ENCODE measurements around the gene PLA2G4E. TPM values are rescaled to one million over a fixed set of nuclear protein-coding genes. Genes with fewer than 3 reads are reported as not detected.

Gene PLA2G4E
- total RNA-seq, 1 donor from 2014 or later: 1.0 TPM

DNA sequence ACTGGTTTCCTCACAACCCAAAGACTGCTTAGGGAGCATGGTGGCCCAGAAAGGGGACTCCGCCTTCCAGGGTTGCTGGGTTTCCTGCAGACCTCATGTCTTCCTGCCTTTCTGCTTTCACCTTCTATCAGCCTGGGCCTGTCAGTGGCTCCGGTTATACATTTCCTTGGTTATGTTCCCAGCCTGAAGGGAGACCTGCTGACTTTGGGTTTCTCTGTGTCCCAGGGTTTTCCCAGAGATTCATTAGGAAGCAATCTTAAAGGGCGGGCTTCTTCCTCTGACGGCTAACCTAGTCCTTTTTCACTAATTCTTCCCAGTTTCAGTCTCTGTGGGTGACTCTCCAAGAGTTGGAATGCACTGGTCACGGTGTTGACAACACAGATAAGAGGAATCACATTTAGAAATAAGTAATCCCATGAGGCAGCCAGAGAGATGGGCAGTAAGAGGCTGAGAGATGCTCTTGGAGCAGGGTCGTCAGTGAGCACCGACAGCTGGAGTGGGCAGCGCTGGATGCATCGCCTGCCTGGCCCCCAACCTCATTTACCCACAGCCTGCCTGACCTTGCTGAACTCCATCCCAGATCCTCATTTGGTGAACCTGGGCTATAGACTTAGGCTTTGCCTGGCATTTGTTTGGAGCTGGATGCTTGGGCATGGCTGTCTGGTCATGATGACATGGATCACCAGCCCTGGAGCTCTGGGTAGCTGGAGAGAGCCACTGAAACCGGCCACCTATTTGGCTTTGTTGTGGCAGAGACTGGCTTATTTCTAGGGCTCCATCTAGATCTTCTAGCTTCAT lies 38.5 kb downstream of the PLA2G4E start:
- Mint-ChIP-seq H3K27ac (ENCODE audit: unreplicated experiment) (no peak overlapping the region), H3K27me3 (ENCODE audit: unreplicated experiment) (peaks cover 4% of the 10 kb centered on the region), H3K4me3 (ENCODE audit: unreplicated experiment) (no peak overlapping the region), H3K4me1 (ENCODE audit: low read depth, unreplicated experiment) (no peaks in the 10 kb centered on the region), H3K36me3 (ENCODE audit: unreplicated experiment) (no peaks in the 10 kb centered on the region), H3K9me3 (ENCODE audit: unreplicated experiment) (peaks cover 2% of the 10 kb centered on the region)
- TF ChIP-seq, protein P1, sequence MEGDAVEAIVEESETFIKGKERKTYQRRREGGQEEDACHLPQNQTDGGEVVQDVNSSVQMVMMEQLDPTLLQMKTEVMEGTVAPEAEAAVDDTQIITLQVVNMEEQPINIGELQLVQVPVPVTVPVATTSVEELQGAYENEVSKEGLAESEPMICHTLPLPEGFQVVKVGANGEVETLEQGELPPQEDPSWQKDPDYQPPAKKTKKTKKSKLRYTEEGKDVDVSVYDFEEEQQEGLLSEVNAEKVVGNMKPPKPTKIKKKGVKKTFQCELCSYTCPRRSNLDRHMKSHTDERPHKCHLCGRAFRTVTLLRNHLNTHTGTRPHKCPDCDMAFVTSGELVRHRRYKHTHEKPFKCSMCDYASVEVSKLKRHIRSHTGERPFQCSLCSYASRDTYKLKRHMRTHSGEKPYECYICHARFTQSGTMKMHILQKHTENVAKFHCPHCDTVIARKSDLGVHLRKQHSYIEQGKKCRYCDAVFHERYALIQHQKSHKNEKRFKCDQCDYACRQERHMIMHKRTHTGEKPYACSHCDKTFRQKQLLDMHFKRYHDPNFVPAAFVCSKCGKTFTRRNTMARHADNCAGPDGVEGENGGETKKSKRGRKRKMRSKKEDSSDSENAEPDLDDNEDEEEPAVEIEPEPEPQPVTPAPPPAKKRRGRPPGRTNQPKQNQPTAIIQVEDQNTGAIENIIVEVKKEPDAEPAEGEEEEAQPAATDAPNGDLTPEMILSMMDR (IDR thresholded peaks at IDR 0.05; ENCODE audit: partially characterized antibody, unreplicated experiment): no peak
- no peak for DNase-seq

DNA sequence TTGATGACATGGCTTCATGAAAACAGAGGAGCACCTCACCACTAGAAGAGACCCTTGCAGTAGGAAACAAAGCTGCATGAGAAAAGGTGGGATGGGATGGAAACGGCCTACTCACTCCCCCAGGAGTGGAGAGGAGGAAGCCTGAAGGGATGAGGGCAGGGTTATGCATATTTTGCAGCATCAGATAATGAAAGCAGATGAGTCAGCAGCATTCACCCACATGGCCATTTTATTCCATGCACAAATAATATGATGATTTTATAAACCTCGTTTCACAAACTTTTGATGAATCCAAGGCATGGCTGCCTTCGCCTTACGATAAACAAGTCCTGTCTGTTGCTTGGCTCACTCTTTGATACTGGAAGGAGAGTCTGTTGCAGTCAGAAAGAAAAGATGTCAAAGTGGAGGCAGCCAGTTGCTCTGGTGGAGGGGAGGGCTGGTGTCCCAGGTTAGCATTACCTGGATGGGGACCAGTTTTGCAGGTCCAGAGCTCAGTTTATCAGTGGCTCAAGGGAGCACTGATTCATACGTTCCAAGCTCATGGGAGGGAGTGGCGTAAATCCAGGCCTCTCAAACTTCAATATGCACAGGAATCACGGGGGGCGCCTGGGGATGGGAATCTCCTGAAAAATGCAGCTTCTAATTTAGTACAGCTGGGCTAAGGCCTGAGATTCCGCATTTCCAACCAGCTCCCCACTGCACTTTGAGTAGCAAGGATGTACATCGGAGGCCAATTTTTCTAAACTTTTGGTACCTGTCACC lies 39.3 kb downstream of the PLA2G4E start:
- no peak overlapping the region for H3K27ac Mint-ChIP-seq (ENCODE audit: unreplicated experiment)
- peaks cover 4% of the 10 kb centered on the region for H3K27me3 Mint-ChIP-seq (ENCODE audit: unreplicated experiment)
- DNase-seq: no peak
- peaks cover 2% of the 10 kb centered on the region for H3K9me3 Mint-ChIP-seq (ENCODE audit: unreplicated experiment)
- H3K4me1 Mint-ChIP-seq (ENCODE audit: low read depth, unreplicated experiment): no peaks in the 10 kb centered on the region
- TF ChIP-seq, protein P1 (IDR thresholded peaks at IDR 0.05; ENCODE audit: partially characterized antibody, unreplicated experiment): no peak
- no peak overlapping the region for H3K4me3 Mint-ChIP-seq (ENCODE audit: unreplicated experiment)
- H3K36me3 Mint-ChIP-seq (ENCODE audit: unreplicated experiment): no peaks in the 10 kb centered on the region

DNA sequence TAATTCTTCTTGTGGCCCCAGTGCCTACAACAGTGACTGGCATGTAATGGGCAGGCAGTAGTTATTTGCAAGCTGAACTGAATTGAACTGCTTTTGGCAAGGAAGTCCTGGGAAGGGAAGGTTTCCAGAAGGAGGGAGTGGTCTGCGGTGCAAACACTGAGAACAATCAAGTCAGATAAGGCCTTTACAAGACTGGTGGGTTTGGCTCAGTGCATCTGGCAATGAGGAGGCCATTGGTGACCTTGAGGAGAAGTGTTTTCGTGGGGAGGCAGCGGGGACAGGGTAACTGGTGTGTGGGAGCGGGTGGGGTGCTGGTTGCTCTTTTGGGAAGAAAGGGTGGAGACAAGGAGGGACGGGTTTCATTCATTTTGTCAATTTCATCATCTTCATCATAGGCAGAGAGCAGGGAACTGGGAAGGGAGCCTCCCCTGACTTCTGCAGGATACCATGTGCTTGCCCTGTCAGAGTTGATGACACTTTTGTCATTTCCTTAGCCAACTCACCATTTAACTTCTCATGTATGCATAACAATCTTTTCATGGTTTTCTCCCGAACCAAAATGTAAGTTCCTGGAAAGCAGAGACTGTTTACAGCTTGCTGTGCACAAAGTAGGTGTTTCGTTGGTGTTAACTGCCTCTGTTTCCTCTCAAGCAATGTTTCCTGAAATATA lies 40.1 kb downstream of the PLA2G4E start:
- Mint-ChIP-seq H3K27ac (ENCODE audit: unreplicated experiment) (no peak overlapping the region), H3K4me3 (ENCODE audit: unreplicated experiment) (no peak overlapping the region), H3K9me3 (ENCODE audit: unreplicated experiment) (peaks cover 2% of the 10 kb centered on the region), H3K27me3 (ENCODE audit: unreplicated experiment) (peaks cover 4% of the 10 kb centered on the region), H3K4me1 (ENCODE audit: low read depth, unreplicated experiment) (no peaks in the 10 kb centered on the region), H3K36me3 (ENCODE audit: unreplicated experiment) (no peaks in the 10 kb centered on the region)
- DNase-seq: no peak
- TF ChIP-seq, protein P1 (IDR thresholded peaks at IDR 0.05; ENCODE audit: partially characterized antibody, unreplicated experiment): no peak

DNA sequence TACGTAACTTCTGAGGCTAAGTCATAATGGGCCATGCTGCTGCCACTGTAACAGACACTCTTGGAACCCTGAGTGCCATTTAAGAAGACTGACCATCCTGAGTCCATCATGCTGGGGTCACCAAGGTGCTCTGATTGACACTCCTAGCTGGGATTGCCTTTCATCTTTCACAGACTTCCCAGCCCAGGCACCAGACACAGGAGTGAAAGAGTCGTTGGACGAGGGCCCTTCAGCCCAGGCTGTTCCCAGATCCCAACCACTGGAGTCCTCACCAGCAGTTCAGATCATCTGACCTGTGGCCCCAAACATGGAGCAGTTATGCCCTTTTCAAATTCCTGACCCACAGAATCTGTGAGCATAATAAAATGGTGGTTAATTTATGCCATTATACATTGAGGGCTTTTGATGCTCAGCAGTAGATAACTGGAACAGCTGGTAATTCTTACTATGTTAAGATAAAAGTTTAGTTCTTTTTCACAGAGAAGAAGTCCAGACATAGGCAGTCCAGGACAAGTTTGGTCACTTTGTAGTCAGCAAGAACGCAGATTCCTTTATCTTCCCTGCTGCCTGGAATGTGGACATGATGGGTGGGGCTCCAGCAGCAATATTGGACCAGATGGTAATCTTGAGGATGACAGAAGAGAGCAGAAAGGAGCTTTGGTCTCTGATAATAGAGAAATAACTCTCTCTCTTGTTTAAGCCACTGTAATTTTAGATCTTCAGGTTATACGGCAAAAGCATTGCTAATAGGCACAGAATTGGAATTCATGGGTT lies 41.2 kb downstream of the PLA2G4E start:
- Mint-ChIP-seq H3K36me3 (ENCODE audit: unreplicated experiment) (no peaks in the 10 kb centered on the region), H3K4me1 (ENCODE audit: low read depth, unreplicated experiment) (no peaks in the 10 kb centered on the region), H3K4me3 (ENCODE audit: unreplicated experiment) (no peak overlapping the region), H3K9me3 (ENCODE audit: unreplicated experiment) (peaks cover 2% of the 10 kb centered on the region), H3K27ac (ENCODE audit: unreplicated experiment) (no peak overlapping the region), H3K27me3 (ENCODE audit: unreplicated experiment) (peaks cover 7% of the 10 kb centered on the region)
- TF ChIP-seq, protein P1 (IDR thresholded peaks at IDR 0.05; ENCODE audit: partially characterized antibody, unreplicated experiment): no peak
- no peak for DNase-seq

Data from glutamatergic neuron (in vitro differentiated cells).